CD14-positive monocyte (primary cell): ENCODE measurements around the gene RTL5. TPM values are rescaled to one million over a fixed set of nuclear protein-coding genes. Genes with fewer than 3 reads are reported as not detected.

ENCODE experiments used
- DNase-seq, 3 donors: peaks; one replicate each; pipeline ENCODE4 v3.0.0-alpha.2; 2011 to 2022
- H2AFZ ChIP-seq: 2 replicates; pipeline ENCODE4 v1.6.0; 2012; ENCODE audit warnings: mild to moderate bottlenecking, low read depth, low read length, inconsistent platforms; ENCODE audit not compliant: insufficient read depth, poor library complexity, severe bottlenecking
- H3K27ac ChIP-seq, 2 donors: 1 replicate in 1 of 2; 2 replicates in 1 of 2; pipeline ENCODE4 v1.5.1; 2012 to 2013; ENCODE audit warnings: low read length in 2 of 2, control low read depth in 1 of 2, inconsistent platforms in 1 of 2, low read depth in 1 of 2, mild to moderate bottlenecking in 1 of 2
- H3K27me3 ChIP-seq, 2 donors: one replicate each; pipeline versions ENCODE4 v1.6.0 to v1.6.1; 2011 to 2013; ENCODE audit warnings: low read length in 2 of 2; ENCODE audit not compliant: control insufficient read depth in 2 of 2, insufficient read depth in 2 of 2
- H3K36me3 ChIP-seq, 2 donors: replicated peaks in 1 of 2; 1 replicate in 1 of 2; 2 replicates in 1 of 2; pipeline versions ENCODE4 v1.5.1 to v1.6.1; 2012 to 2013; ENCODE audit warnings: low read length in 2 of 2, control low read depth in 1 of 2, inconsistent platforms in 1 of 2, mild to moderate bottlenecking in 1 of 2; ENCODE audit not compliant: insufficient read depth in 2 of 2, control insufficient read depth in 1 of 2
- H3K4me1 ChIP-seq, 2 donors: 1 replicate in 1 of 2; 2 replicates in 1 of 2; pipeline versions ENCODE4 v1.5.1 to v1.6.1; 2012 to 2013; ENCODE audit warnings: low read length in 2 of 2, control low read depth in 1 of 2, inconsistent platforms in 1 of 2, mild to moderate bottlenecking in 1 of 2, moderate library complexity in 1 of 2; ENCODE audit not compliant: insufficient read depth in 2 of 2, control insufficient read depth in 1 of 2
- H3K4me2 ChIP-seq: replicated peaks from 2 replicates; pipeline ENCODE3; 2012; ENCODE audit warnings: low read length, moderate library complexity, mild to moderate bottlenecking; ENCODE audit not compliant: poor library complexity, severe bottlenecking; ENCODE audit errors: extremely low read depth
- H3K4me3 ChIP-seq, 3 experiments: fragments of 200-600 bp in 1 of 3; sonication (generic) in 1 of 3; replicated peaks in 1 of 3; 1 replicate in 2 of 3; 2 replicates in 1 of 3; pipeline ENCODE4 v1.5.1; 2011 to 2013; ENCODE audit warnings: low read length in 3 of 3, mild to moderate bottlenecking in 3 of 3, control low read depth in 2 of 3, low read depth in 2 of 3, inconsistent platforms in 1 of 3, moderate library complexity in 1 of 3
- H3K79me2 ChIP-seq: 2 replicates; pipeline ENCODE4 v1.6.0; 2012; ENCODE audit warnings: mild to moderate bottlenecking, control low read depth, inconsistent platforms, low read length, moderate library complexity; ENCODE audit not compliant: insufficient read depth
- H3K9ac ChIP-seq: 2 replicates; pipeline ENCODE4 v1.6.0; 2017; ENCODE audit warnings: low read length, mild to moderate bottlenecking; ENCODE audit not compliant: insufficient read depth, poor library complexity, severe bottlenecking
- H3K9me3 ChIP-seq, 2 donors: replicated peaks in 1 of 2; 1 replicate in 1 of 2; 2 replicates in 1 of 2; pipeline versions ENCODE4 v1.5.1 to v1.6.1; 2012 to 2013; ENCODE audit warnings: low read length in 2 of 2, control low read depth in 1 of 2; ENCODE audit not compliant: control insufficient read depth in 1 of 2, insufficient read depth in 1 of 2
- H4K20me1 ChIP-seq: 2 replicates; pipeline ENCODE4 v1.6.0; 2012; ENCODE audit warnings: mild to moderate bottlenecking, low read length, control low read depth, moderate library complexity; ENCODE audit not compliant: insufficient read depth
- H3K27ac Mint-ChIP-seq, 7 donors: one replicate each; pipeline ENCODE4 v1.8.0; 2020; ENCODE audit warnings: mild to moderate bottlenecking in 7 of 7, mixed read lengths in 7 of 7, moderate library complexity in 6 of 7, inconsistent platforms in 2 of 7
- H3K27me3 Mint-ChIP-seq, 3 donors: one replicate each; pipeline ENCODE4 v1.8.0; 2021 to 2022; ENCODE audit warnings: low read depth in 3 of 3, mild to moderate bottlenecking in 3 of 3, mixed read lengths in 3 of 3, moderate library complexity in 3 of 3, inconsistent platforms in 1 of 3
- H3K36me3 Mint-ChIP-seq, 2 donors: one replicate each; pipeline ENCODE4 v1.8.0; 2020; ENCODE audit warnings: mixed read lengths in 2 of 2, inconsistent platforms in 1 of 2, mild to moderate bottlenecking in 1 of 2
- H3K4me1 Mint-ChIP-seq: one replicate; pipeline ENCODE4 v1.8.0; 2020; ENCODE audit warnings: mild to moderate bottlenecking, mixed read lengths
- H3K4me3 Mint-ChIP-seq, 2 donors: one replicate each; pipeline ENCODE4 v1.8.0; 2020; ENCODE audit warnings: mild to moderate bottlenecking in 2 of 2, mixed read lengths in 2 of 2, moderate library complexity in 1 of 2
- H3K9me3 Mint-ChIP-seq, 7 donors: one replicate each; pipeline ENCODE4 v1.8.0; 2020 to 2022; ENCODE audit warnings: mixed read lengths in 7 of 7, mild to moderate bottlenecking in 6 of 7, moderate library complexity in 6 of 7, inconsistent platforms in 2 of 7
- CTCF ChIP-seq: fragments of 200-600 bp; IDR thresholded peaks from one replicate; pipeline ENCODE4 v1.8.0; 2022; ENCODE audit warnings: antibody characterized with exemption, mild to moderate bottlenecking
- WGBS: methylation state at CpG from one replicate; pipeline ENCODE4 v1.1.5; 2013; ENCODE audit warnings: missing lambda C conversion rate; ENCODE audit not compliant: insufficient coverage; 5-methylcytosine and 5-hydroxymethylcytosine counted together
- intact Hi-C, 2 donors: fragments of 100-400 bp; cut with micrococcal nuclease; formaldehyde crosslinking; loops; one replicate each; pipeline versions ENCODE4 v1.15.0 to v1.15.1; 2023
- polyA plus RNA-seq, 3 donors: library from polyadenylated mRNA; depleted of rRNA in 1 of 3; unstranded in 2 of 3; stranded (reverse) in 1 of 3; fragments of 300-500 nt in 2 of 3; fragments of >200 nt in 1 of 3; fragmentation: Illumina TruSeq in 2 of 3; gene quantifications; 1 replicate in 2 of 3; 2 replicates in 1 of 3; pipeline ENCODE4 v1.2.3, GENCODE V29; 2012 to 2021

The RTL5 gene
- polyA plus RNA-seq, 3 donors: 0.24 to 4.9 (median 0.59) TPM

GRCh38 chrX:72123471-72124185 is 8.1 kb downstream of the RTL5 start:
- H3K27ac Mint-ChIP-seq: peak overlapping the region; percentile 92 to 98 (median 96)
- Histone ChIP-seq H3K4me1 (peaks cover 86 to 99% of the 10 kb centered on the region in 2 donors), H4K20me1 (peaks cover 7% of the 10 kb centered on the region), H3K36me3 (no peaks in the 10 kb centered on the region), H3K4me3 (peak overlapping the region in 1 of 3 experiments; percentile 36), H3K27ac (peak overlapping the region; percentile 92 to 97), H2AFZ (no peak overlapping the region), H3K79me2 (peaks cover 85% of the 10 kb centered on the region), H3K9ac (peak overlapping the region; percentile 45), H3K27me3 (no peaks in the 10 kb centered on the region), H3K9me3 (no peaks in the 10 kb centered on the region), H3K4me2 (peak overlapping the region; percentile 18)
- DNase-seq: peak; percentile 78 to 82 (median 80)
- peaks cover 0 to 5% (median 0%) of the 10 kb centered on the region in 7 donors for H3K9me3 Mint-ChIP-seq
- H3K27me3 Mint-ChIP-seq: peaks cover 0 to 34% (median 0%) of the 10 kb centered on the region in 3 donors
- TF ChIP-seq CTCF: no peak
- peaks cover 84% of the 10 kb centered on the region for H3K4me1 Mint-ChIP-seq
- WGBS: no CpG with 5 or more reads among the region's 11 CpGs
- intact Hi-C loops: loop anchor here (2.0 to 10.0 kb wide), 3 partner anchors 15 to 69 kb away; no protein-coding TSS in a partner anchor
- peak overlapping the region; percentile 24 to 30 for H3K4me3 Mint-ChIP-seq
- H3K36me3 Mint-ChIP-seq: peaks cover 6 to 13% of the 10 kb centered on the region in 2 donors

GRCh38 chrX:72122621-72123337 is 8.9 kb downstream of the RTL5 start:
- no peaks in the 10 kb centered on the region for H3K27me3 ChIP-seq
- Mint-ChIP-seq H3K4me1 (peaks cover 78% of the 10 kb centered on the region), H3K27me3 (peaks cover 0 to 34% (median 0%) of the 10 kb centered on the region in 3 donors), H3K27ac (peak overlapping the region; percentile 92 to 98 (median 96)), H3K36me3 (peaks cover 12% of the 10 kb centered on the region in 2 donors), H3K9me3 (peaks cover 0 to 5% (median 0%) of the 10 kb centered on the region in 7 donors), H3K4me3 (peak overlapping the region in 1 of 2 donors; percentile 30)
- H3K4me1 ChIP-seq: peaks cover 78 to 90% of the 10 kb centered on the region in 2 donors
- WGBS: 53% methylated on average over 4 of the region's 6 CpGs
- intact Hi-C loops: loop anchor here (2.0 to 10.0 kb wide), 3 partner anchors 14 to 68 kb away; no protein-coding TSS in a partner anchor
- DNase-seq: no peak
- peak overlapping the region; percentile 45 for H3K9ac ChIP-seq
- H2AFZ ChIP-seq: no peak overlapping the region
- H3K4me3 ChIP-seq: peak overlapping the region in 1 of 3 experiments; percentile 36
- no peaks in the 10 kb centered on the region for H3K36me3 ChIP-seq
- TF ChIP-seq CTCF: no peak
- peak overlapping the region; percentile 92 to 97 for H3K27ac ChIP-seq
- H3K79me2 ChIP-seq: peaks cover 85% of the 10 kb centered on the region
- no peaks in the 10 kb centered on the region for H3K9me3 ChIP-seq
- no peaks in the 10 kb centered on the region for H4K20me1 ChIP-seq
- no peak overlapping the region for H3K4me2 ChIP-seq
